HCT116 (cell line): ENCODE results near the gene GBP2. TPM values are rescaled to one million over a fixed set of nuclear protein-coding genes. Genes with fewer than 3 reads are reported as not detected.

ENCODE experiments used
- ATAC-seq: fragments of 200-7000 bp; cut with Tn5 transposase; 2 replicates; pipeline ENCODE4 v1.9.1; 2020; ENCODE audit warnings: mild to moderate bottlenecking, moderate library complexity
- BruUV-seq: library from RNA; stranded (reverse); fragments of 400-500 nt; replicated peaks from 2 replicates; lab custom pipeline; 2021; lab: Mats Ljungman, UMichigan
- CTCF ChIA-PET: fragments of 300-600 bp; sonication (Branson Sonifier 250); formaldehyde crosslinking; loops from one replicate; lab custom pipeline; 2021; ENCODE audit warnings: antibody characterized with exemption; lab: Charles Lee
- POLR2A ChIA-PET: fragments of 300-600, 350-600 bp; sonication (Branson Sonifier 250); formaldehyde crosslinking; loops from one replicate; lab custom pipeline; 2021; ENCODE audit warnings: antibody characterized with exemption; lab: Charles Lee
- RAD21 ChIA-PET, 2 experiments: fragments of 300-600 bp; sonication (Branson Sonifier 250); formaldehyde crosslinking; loops; one replicate each; lab custom pipeline; 2023; ENCODE audit warnings: low total read pairs in 2 of 2; ENCODE audit not compliant: uncharacterized antibody in 2 of 2, unreplicated experiment in 2 of 2, low non-redundant PET in 1 of 2; lab: Charles Lee
- DNase-seq: peaks from one replicate; pipeline ENCODE4 v3.0.0-alpha.2; 2010; ENCODE audit warnings: low read depth, low spot score
- H2AFZ ChIP-seq: fragments of 200-600 bp; shearing (Covaris generic), sonication (generic); 2 replicates; pipeline ENCODE4 v1.6.1; 2017; ENCODE audit warnings: low read depth, mixed run types, mixed read lengths, antibody characterized with exemption, low read length; ENCODE audit not compliant: poor library complexity, severe bottlenecking
- H3K27ac ChIP-seq: 2 replicates; pipeline ENCODE4 v1.5.1; 2012; ENCODE audit warnings: low read depth, low read length
- H3K27me3 ChIP-seq: fragments of 200-600 bp; sonication (generic); 2 replicates; pipeline ENCODE4 v1.6.1; 2016; ENCODE audit warnings: mixed run types, low read length, mixed read lengths; ENCODE audit not compliant: insufficient read depth
- H3K36me3 ChIP-seq, 2 experiments: fragments of 200-500 bp in 1 of 2; fragments of 200-600 bp in 1 of 2; sonication (Bioruptor generic) in 1 of 2; sonication (generic) in 1 of 2; 2 replicates each; pipeline versions ENCODE4 v1.5.1 to v1.6.1; 2014 to 2016; ENCODE audit warnings: low read length in 2 of 2, inconsistent platforms in 1 of 2, mixed read lengths in 1 of 2, mixed run types in 1 of 2; ENCODE audit not compliant: insufficient read depth in 2 of 2, control insufficient read depth in 1 of 2
- H3K4me1 ChIP-seq, 2 experiments: fragments of 200-600 bp in 1 of 2; sonication (generic) in 1 of 2; 2 replicates each; pipeline versions ENCODE4 v1.5.1 to v1.6.1; 2012 to 2017; ENCODE audit warnings: low read length in 2 of 2, inconsistent platforms in 1 of 2, mild to moderate bottlenecking in 1 of 2, mixed read lengths in 1 of 2, mixed run types in 1 of 2, moderate library complexity in 1 of 2; ENCODE audit not compliant: insufficient read depth in 2 of 2, control insufficient read depth in 1 of 2
- H3K4me2 ChIP-seq: fragments of 200-600 bp; sonication (generic); 2 replicates; pipeline ENCODE4 v1.6.1; 2017; ENCODE audit warnings: mixed run types, low read length, mixed read lengths
- H3K4me3 ChIP-seq, 2 experiments: fragments of 200-600 bp in 1 of 2; sonication (generic) in 1 of 2; replicated peaks in 1 of 2; 2 replicates each; pipeline ENCODE4 v1.5.1; 2011 to 2016; ENCODE audit warnings: low read length in 2 of 2, control low read depth in 1 of 2, low read depth in 1 of 2, mild to moderate bottlenecking in 1 of 2, mixed read lengths in 1 of 2, mixed run types in 1 of 2
- H3K79me2 ChIP-seq: fragments of 200-600 bp; sonication (generic); 2 replicates; pipeline ENCODE4 v1.6.1; 2017; ENCODE audit warnings: mild to moderate bottlenecking, mixed run types, low read length, moderate library complexity, mixed read lengths; ENCODE audit not compliant: insufficient read depth
- H3K9ac ChIP-seq: fragments of 200-600 bp; sonication (generic); 2 replicates; pipeline ENCODE4 v1.6.1; 2016; ENCODE audit warnings: low read length, mixed read lengths
- H3K9me2 ChIP-seq: fragments of 200-600 bp; sonication (generic), shearing (Covaris generic); 2 replicates; pipeline ENCODE4 v1.6.1; 2017; ENCODE audit warnings: mixed run types, mild to moderate bottlenecking, moderate library complexity; ENCODE audit not compliant: insufficient read depth
- H3K9me3 ChIP-seq, 2 experiments: fragments of 200-500 bp in 1 of 2; fragments of 200-600 bp in 1 of 2; sonication (Bioruptor generic) in 1 of 2; sonication (generic) in 1 of 2; 2 replicates each; pipeline ENCODE4 v1.6.1; 2014 to 2017; ENCODE audit warnings: low read length in 2 of 2, mixed read lengths in 2 of 2, inconsistent platforms in 1 of 2, low read depth in 1 of 2, mild to moderate bottlenecking in 1 of 2, mixed run types in 1 of 2, moderate library complexity in 1 of 2; ENCODE audit not compliant: control insufficient read depth in 1 of 2, insufficient read depth in 1 of 2
- H4K20me1 ChIP-seq: fragments of 200-600 bp; sonication (generic), shearing (Covaris generic); 2 replicates; pipeline ENCODE4 v1.6.1; 2017; ENCODE audit warnings: mixed run types, mild to moderate bottlenecking, moderate library complexity; ENCODE audit not compliant: insufficient read depth
- ATF3 ChIP-seq: IDR thresholded peaks from 2 replicates; pipeline ENCODE4 v1.6.1; 2012
- CTCF ChIP-seq, 3 experiments: fragments of 200-600 bp in 1 of 3; sonication (generic) in 1 of 3; IDR thresholded peaks in 2 of 3; conservative IDR thresholded peaks in 1 of 3; 2 replicates each; pipeline ENCODE4 v1.5.1; 2012 to 2017; ENCODE audit warnings: low read depth in 2 of 3, low read length in 2 of 3, antibody characterized with exemption in 1 of 3, borderline replicate concordance in 1 of 3, control low read depth in 1 of 3, mild to moderate bottlenecking in 1 of 3, mixed read lengths in 1 of 3, mixed run types in 1 of 3, moderate library complexity in 1 of 3; ENCODE audit not compliant: insufficient read depth in 1 of 3
- EZH2 ChIP-seq: fragments of 200-600 bp; sonication (generic); IDR thresholded peaks from 2 replicates; pipeline ENCODE4 v1.6.1; 2017; ENCODE audit warnings: antibody characterized with exemption, mixed run types
- FOSL1 ChIP-seq: IDR thresholded peaks from 2 replicates; pipeline ENCODE4 v1.6.1; 2012; ENCODE audit warnings: low read depth
- JUND ChIP-seq: IDR thresholded peaks from 2 replicates; pipeline ENCODE4 v1.6.1; 2012
- SP1 ChIP-seq: IDR thresholded peaks from 2 replicates; pipeline ENCODE4 v1.6.1; 2012; ENCODE audit warnings: low read depth
- SRF ChIP-seq: IDR thresholded peaks from 2 replicates; pipeline ENCODE4 v1.6.1; 2012; ENCODE audit warnings: low read depth
- TCF7L2 ChIP-seq: IDR thresholded peaks from 2 replicates; pipeline ENCODE4 v1.7.0; 2011; ENCODE audit warnings: borderline replicate concordance, inconsistent platforms; ENCODE audit not compliant: insufficient read depth, insufficient read length; ENCODE audit errors: extremely low read depth
- ZNF274 ChIP-seq: fragments of 200-500 bp; sonication (Bioruptor generic); IDR thresholded peaks from 2 replicates; pipeline ENCODE4 v1.6.1; 2014; ENCODE audit warnings: mild to moderate bottlenecking, low read depth, low read length, inconsistent platforms
- intact Hi-C: fragments of 100-400 bp; cut with micrococcal nuclease; formaldehyde crosslinking; loops from 2 replicates; pipeline ENCODE4 v1.10.0; 2022
- total RNA-seq: library from RNA; stranded (reverse); gene quantifications from one replicate; pipeline ENCODE4 v1.2.1, GENCODE V29; 2021; ENCODE audit not compliant: unreplicated experiment
- TF ChIP-seq, protein P1 (sequence below): IDR thresholded peaks from 2 replicates; pipeline ENCODE4 v1.6.1; 2011; ENCODE audit warnings: mild to moderate bottlenecking, low read length, moderate library complexity; ENCODE audit not compliant: insufficient replicate concordance; ENCODE audit errors: extremely low read depth
- TF ChIP-seq, protein P2 (sequence below): IDR thresholded peaks from 2 replicates; pipeline ENCODE4 v1.6.1; 2012; ENCODE audit warnings: low read depth

The GBP2 gene
- total RNA-seq, 1 experiment from 2014 or later, result 0.98 TPM

DNA sequence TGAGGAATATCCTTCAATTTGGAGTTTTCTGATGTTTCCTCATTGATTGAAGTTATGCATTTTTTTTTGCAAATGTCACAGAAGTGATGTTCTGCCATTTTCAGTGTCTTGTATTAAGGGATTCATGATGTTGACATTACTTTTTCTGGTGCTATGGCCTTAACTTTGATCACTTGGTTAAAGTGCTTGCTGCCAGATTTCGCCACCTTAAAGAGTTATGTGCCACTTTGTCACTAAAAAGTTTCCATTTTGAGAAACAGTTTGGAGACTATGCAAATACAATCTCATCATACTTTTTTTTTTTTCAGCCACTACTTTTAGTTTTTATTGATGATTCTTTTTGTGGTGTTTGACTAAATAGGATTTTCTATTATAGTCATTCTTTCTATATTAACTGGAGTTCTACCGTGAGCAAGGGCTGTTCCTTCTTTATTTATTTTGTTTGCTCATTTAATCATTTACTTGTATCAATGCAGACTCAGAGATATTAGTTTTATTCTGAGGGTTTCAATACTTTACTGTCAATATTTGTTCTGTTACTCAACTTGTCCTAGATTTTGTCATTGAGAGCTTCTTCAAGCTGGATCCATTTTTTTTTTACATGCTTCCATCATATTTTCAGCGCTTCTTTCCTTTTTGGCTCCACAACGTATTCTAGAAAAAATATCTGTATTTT, 46.7 kb upstream of the GBP2 start:
- H3K36me3 ChIP-seq, result no peaks in the 10 kb centered on the region
- no peak overlapping the region for H3K4me2 ChIP-seq
- RAD21 ChIA-PET, result no interaction called here
- no peak overlapping the region for H3K9ac ChIP-seq
- no peak for ATAC-seq
- POLR2A ChIA-PET, result no interaction called here
- H2AFZ ChIP-seq, result no peak overlapping the region
- H3K9me3 ChIP-seq, result no peaks in the 10 kb centered on the region
- no peak overlapping the region for H3K4me3 ChIP-seq
- DNase-seq, result no peak
- no peaks in the 10 kb centered on the region for H4K20me1 ChIP-seq
- no TSS peak for BruUV-seq
- TF ChIP-seq ZNF274 (no peak), FOSL1 (no peak), SRF (no peak), EZH2 (no peak)
- no peaks in the 10 kb centered on the region for H3K9me2 ChIP-seq
- no peaks in the 10 kb centered on the region for H3K27me3 ChIP-seq
- H3K4me1 ChIP-seq, result no peaks in the 10 kb centered on the region
- CTCF ChIA-PET, result no interaction called here
- no peaks in the 10 kb centered on the region for H3K79me2 ChIP-seq
- no peak overlapping the region for H3K27ac ChIP-seq
- intact Hi-C loops, result no loop called here

GRCh38 chr1:89171067-89171438, 45.1 kb upstream of the GBP2 start:
- Histone ChIP-seq H4K20me1 (no peaks in the 10 kb centered on the region), H3K4me2 (no peak overlapping the region), H3K9me2 (no peaks in the 10 kb centered on the region), H3K27me3 (no peaks in the 10 kb centered on the region), H3K27ac (no peak overlapping the region), H2AFZ (no peak overlapping the region), H3K9ac (no peak overlapping the region), H3K4me3 (no peak overlapping the region), H3K79me2 (no peaks in the 10 kb centered on the region), H3K4me1 (no peaks in the 10 kb centered on the region), H3K9me3 (no peaks in the 10 kb centered on the region), H3K36me3 (no peaks in the 10 kb centered on the region)
- POLR2A ChIA-PET, result no interaction called here
- RAD21 ChIA-PET, result no interaction called here
- ATAC-seq (no peak), DNase-seq (no peak)
- intact Hi-C loops, result no loop called here
- CTCF ChIA-PET, result no interaction called here
- BruUV-seq, result no TSS peak
- TF ChIP-seq, protein P1, sequence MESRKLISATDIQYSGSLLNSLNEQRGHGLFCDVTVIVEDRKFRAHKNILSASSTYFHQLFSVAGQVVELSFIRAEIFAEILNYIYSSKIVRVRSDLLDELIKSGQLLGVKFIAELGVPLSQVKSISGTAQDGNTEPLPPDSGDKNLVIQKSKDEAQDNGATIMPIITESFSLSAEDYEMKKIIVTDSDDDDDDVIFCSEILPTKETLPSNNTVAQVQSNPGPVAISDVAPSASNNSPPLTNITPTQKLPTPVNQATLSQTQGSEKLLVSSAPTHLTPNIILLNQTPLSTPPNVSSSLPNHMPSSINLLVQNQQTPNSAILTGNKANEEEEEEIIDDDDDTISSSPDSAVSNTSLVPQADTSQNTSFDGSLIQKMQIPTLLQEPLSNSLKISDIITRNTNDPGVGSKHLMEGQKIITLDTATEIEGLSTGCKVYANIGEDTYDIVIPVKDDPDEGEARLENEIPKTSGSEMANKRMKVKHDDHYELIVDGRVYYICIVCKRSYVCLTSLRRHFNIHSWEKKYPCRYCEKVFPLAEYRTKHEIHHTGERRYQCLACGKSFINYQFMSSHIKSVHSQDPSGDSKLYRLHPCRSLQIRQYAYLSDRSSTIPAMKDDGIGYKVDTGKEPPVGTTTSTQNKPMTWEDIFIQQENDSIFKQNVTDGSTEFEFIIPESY, result no peak
- TF ChIP-seq CTCF (IDR thresholded peaks at IDR 0.05 in 2 of 3, conservative IDR thresholded peaks at IDR 0.05 in 1 of 3; ENCODE audit: borderline replicate concordance in 1 of 3, insufficient read depth in 1 of 3, low read depth in 2 of 3, low read length in 2 of 3) (no peak), JUND (no peak), TCF7L2 (no peak), SRF (no peak), SP1 (no peak), EZH2 (no peak), ZNF274 (no peak), ATF3 (no peak)
- TF ChIP-seq, protein P2, sequence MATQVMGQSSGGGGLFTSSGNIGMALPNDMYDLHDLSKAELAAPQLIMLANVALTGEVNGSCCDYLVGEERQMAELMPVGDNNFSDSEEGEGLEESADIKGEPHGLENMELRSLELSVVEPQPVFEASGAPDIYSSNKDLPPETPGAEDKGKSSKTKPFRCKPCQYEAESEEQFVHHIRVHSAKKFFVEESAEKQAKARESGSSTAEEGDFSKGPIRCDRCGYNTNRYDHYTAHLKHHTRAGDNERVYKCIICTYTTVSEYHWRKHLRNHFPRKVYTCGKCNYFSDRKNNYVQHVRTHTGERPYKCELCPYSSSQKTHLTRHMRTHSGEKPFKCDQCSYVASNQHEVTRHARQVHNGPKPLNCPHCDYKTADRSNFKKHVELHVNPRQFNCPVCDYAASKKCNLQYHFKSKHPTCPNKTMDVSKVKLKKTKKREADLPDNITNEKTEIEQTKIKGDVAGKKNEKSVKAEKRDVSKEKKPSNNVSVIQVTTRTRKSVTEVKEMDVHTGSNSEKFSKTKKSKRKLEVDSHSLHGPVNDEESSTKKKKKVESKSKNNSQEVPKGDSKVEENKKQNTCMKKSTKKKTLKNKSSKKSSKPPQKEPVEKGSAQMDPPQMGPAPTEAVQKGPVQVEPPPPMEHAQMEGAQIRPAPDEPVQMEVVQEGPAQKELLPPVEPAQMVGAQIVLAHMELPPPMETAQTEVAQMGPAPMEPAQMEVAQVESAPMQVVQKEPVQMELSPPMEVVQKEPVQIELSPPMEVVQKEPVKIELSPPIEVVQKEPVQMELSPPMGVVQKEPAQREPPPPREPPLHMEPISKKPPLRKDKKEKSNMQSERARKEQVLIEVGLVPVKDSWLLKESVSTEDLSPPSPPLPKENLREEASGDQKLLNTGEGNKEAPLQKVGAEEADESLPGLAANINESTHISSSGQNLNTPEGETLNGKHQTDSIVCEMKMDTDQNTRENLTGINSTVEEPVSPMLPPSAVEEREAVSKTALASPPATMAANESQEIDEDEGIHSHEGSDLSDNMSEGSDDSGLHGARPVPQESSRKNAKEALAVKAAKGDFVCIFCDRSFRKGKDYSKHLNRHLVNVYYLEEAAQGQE, result no peak
